H7 (cell line): Measurements from ENCODE around the gene PKNOX2. TPM values are rescaled to one million over a fixed set of nuclear protein-coding genes. Genes with fewer than 3 reads are reported as not detected.

ENCODE experiments used
- DNase-seq: peaks from one replicate; pipeline ENCODE4 v3.0.0; 2012
- H3K27me3 ChIP-seq: 2 replicates; pipeline ENCODE4 v1.6.0; 2011; ENCODE audit warnings: mild to moderate bottlenecking, low read length; ENCODE audit not compliant: control insufficient read depth, insufficient read depth
- H3K36me3 ChIP-seq: replicated peaks from 2 replicates; pipeline ENCODE4 v1.5.1; 2011; ENCODE audit warnings: low read length; ENCODE audit not compliant: control insufficient read depth, insufficient read depth
- H3K4me3 ChIP-seq: 2 replicates; pipeline ENCODE4 v1.5.1; 2011; ENCODE audit warnings: low read depth, mild to moderate bottlenecking, control low read depth, low read length, moderate library complexity; ENCODE audit not compliant: insufficient read depth
- total RNA-seq: library from RNA; depleted of rRNA; stranded (reverse); fragments of >200 nt; shearing (Covaris generic); gene quantifications from 2 replicates; pipeline ENCODE4 v1.2.3, GENCODE V29; 2014; rRNA removed

The PKNOX2 gene
- total RNA-seq, 1 experiment from 2014 or later, result 1.6 TPM

DNA sequence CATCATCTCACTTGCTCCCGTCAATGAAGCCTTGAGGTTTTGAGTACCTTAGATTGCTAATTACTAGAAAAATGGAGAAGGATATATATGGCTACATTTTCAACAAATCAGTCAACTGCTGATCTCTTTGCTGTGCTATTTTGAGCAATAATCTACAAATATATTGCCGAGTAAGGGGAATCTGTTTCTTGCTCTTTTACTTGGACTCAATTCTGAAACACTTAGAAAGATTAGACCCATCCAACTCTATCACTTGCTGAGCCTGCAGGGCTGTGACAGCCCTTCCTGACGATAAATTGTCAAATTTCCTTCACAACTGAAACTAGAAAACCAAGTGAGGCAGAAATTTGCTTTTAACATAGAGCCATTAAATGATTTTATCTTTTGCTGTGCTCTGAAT lies 314.6 kb downstream of the PKNOX2 start:
- Histone ChIP-seq H3K4me3 (no peak overlapping the region), H3K36me3 (no peaks in the 10 kb centered on the region), H3K27me3 (no peaks in the 10 kb centered on the region)
- no peak for DNase-seq

DNA sequence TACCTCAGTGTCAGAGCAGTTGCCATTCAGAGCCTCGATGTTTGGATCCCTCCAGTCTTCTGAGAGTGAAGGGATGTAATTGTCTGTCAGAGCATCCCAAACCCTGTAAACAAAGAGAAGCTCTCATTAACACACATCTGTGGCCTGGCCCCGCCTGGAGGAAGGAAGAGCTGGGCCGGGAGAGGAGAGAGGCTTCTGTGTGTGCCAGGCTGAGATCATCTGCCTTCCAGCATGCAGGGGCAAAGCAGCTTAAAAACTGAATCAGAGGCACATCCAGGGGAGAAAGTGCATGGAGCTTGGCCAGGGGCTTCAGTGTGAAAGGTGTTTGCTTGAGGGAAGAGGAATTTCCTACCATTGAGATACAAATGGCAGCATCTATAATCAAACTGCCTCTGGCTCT lies 317.0 kb downstream of the PKNOX2 start:
- H3K27me3 ChIP-seq, result no peaks in the 10 kb centered on the region
- H3K36me3 ChIP-seq, result no peaks in the 10 kb centered on the region
- no peak overlapping the region for H3K4me3 ChIP-seq
- DNase-seq, result peak; percentile 29

Other genes starting within 250 kb of the PKNOX2 start
- gene HEPN1, start 245.5 kb upstream of the PKNOX2 start, total RNA-seq, result not detected in 2 replicates
- gene HEPACAM, start 228.7 kb upstream of the PKNOX2 start, total RNA-seq, result not detected in 2 replicates
- 1.2 and 3.0 TPM in 2 replicates for gene CCDC15, start 210.5 kb upstream of the PKNOX2 start, total RNA-seq
- gene SLC37A2, start 101.4 kb upstream of the PKNOX2 start, total RNA-seq, result 0.73 and 0.89 TPM in 2 replicates
- gene TMEM218, start 53.1 kb upstream of the PKNOX2 start, total RNA-seq, result 22.7 and 31.9 TPM in 2 replicates